Measurements from ENCODE around the gene FOXN1.
"Not testable (repeated sequence)": the region's sequence is repeated elsewhere in the genome, so short reads cannot be mapped to it uniquely, and the experiment has no call there.

Gene FOXN1

GRCh38 chr17:28501421-28502284 is 4.5 kb upstream of the FOXN1 start:
- DNase-seq, result no peak

DNA sequence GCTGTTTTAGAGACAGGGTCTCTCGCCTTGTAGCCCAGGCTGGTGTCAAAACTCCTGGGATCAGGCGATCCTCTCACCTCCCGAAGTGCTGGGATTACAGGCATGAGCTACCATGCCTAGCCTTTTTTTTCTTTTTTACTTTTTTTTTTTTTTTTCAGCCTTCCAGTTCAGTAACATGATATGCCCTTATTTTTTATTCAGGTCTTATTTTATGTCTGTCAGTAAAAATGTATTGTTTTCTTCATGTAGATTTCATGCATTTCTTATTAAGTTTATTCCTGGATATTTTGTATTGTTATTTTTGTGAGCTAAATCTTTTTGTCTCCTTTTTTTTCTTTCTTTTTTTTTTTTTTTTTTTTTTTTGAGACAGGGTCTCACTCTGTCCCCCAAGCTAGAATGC is 2.7 kb upstream of the FOXN1 start:
- DNase-seq, result no peak

GRCh38 chr17:28506763-28507487 is 777 bp downstream of the FOXN1 start:
- DNase-seq, result no peak

DNA sequence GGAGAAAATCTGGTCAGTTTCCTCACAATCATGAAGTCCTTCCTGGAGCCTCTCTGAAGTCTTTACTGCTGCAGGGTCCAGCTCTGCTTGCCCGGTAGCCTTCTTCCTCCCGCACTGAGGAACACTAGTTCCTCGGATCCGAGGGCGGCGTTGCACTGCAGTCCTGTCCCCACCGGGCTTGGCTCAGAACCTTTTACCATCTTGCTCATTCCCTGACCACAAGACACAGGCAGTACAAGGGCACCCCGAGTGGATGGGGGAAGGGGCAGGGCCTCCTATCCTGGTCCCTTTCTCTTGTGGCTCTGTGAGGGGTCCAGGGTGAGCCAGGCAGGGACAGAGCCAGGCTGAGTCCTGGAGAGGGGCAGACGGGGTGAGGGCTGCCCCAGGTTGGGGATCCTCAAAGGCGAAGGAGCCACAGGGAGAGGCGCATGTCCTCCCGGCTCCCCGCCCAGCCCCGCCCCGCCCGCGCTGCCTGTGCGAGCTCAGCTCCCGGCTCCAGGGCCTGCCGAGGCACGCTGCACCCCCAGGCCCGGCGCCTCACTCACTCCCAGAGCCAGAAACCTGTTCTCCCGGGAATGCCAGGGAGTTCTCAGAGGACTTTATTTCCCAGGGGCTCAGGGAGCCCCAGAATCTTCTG is 1.5 kb downstream of the FOXN1 start:
- no peak for DNase-seq

DNA sequence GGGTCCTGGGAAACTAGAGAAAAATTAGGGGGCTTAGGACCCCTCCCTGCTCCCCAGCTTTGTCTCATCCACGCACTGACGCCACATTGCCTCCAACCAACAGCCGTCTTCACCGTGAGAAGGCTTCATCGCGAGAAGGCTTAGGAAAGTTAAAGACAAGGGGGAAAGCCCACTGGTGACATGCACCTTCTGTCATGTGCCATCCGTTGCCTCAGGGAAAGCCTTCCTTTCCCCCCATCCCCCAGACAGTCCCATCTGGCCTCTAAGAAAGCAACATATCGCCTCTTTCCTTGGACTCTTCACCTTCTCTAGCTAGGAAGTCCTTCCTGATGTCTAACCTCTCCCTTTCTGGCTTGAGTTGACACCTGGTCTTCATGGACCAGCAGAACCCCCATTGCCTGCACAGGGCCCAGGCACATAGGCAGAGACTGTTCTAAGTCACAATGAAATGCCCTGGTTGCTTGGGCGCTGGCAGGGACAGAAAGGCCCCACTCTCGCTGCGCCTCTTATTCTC is 2.1 kb downstream of the FOXN1 start:
- DNase-seq, result no peak

DNA sequence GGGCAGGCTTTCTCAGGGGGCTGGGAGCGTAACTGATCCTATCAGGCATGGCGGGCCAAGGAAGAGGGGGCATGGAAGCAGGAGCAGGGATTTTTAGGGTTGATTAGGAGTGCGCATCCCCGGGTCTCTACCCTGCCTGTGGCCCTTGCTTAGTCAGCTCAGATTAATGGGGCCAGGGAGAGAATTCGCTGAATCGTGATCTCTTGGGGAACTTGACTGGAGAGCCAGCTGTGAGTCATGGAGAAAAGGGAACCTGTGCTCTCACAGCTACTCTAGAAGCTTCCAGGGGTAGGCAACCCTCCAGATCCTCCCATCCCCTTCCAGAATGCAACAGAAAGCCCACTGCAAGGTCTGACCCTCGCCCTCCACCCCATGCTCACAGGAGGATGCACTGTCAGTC is 3.6 kb downstream of the FOXN1 start:
- no peak for DNase-seq

- no peak for DNase-seq
Observed at GRCh38 chr17:28511858-28512461, 5.8 kb downstream of the FOXN1 start.

GRCh38 chr17:28513476-28513875 is 7.3 kb downstream of the FOXN1 start:
- DNase-seq, result no peak

GRCh38 chr17:28514561-28515002 is 8.4 kb downstream of the FOXN1 start:
- no peak for DNase-seq

DNA sequence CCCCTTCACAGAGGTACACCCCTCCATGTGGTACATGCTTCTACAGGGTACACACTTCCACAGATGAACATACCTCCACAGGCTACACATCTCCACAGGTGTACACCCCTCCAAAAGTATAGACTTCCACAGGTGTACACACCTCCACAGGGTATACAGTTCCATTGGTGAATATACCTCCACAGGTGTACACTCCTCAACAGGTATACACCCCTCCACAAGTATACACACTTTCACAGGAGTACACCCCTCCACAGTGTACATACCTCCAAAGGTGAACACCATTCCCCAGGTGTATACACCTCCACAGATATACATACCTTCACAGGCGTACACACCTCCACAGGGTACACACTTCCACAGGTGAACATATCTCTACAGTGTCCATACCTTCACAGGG is 9.4 kb downstream of the FOXN1 start:
- DNase-seq, result no peak

GRCh38 chr17:28518132-28518531 is 12.0 kb downstream of the FOXN1 start:
- no peak for DNase-seq

- DNase-seq, result no peak
Observed at GRCh38 chr17:28518578-28518977, 12.4 kb downstream of the FOXN1 start.

DNA sequence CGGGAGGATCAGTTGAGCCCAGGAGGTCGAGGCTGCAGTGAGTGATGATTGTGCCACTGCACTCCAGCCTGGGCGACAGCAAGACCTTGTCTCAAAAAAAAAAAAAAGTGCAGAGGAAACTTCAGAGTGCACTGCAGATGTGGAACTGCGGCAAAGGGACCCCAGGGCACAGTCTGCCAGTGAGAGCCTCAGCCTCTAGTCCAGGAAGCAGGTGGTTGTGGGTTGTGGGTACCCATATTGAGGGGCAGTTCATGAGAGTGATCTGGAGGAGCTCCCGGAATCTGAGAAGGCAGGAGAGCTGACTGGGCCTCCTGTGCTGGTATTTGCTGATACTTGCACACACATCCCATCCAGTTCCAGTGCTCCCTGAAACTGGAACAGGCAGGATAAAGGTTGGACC is 13.1 kb downstream of the FOXN1 start:
- DNase-seq, result no peak

- no peak for DNase-seq
Observed at GRCh38 chr17:28520687-28521086, 14.5 kb downstream of the FOXN1 start.

DNA sequence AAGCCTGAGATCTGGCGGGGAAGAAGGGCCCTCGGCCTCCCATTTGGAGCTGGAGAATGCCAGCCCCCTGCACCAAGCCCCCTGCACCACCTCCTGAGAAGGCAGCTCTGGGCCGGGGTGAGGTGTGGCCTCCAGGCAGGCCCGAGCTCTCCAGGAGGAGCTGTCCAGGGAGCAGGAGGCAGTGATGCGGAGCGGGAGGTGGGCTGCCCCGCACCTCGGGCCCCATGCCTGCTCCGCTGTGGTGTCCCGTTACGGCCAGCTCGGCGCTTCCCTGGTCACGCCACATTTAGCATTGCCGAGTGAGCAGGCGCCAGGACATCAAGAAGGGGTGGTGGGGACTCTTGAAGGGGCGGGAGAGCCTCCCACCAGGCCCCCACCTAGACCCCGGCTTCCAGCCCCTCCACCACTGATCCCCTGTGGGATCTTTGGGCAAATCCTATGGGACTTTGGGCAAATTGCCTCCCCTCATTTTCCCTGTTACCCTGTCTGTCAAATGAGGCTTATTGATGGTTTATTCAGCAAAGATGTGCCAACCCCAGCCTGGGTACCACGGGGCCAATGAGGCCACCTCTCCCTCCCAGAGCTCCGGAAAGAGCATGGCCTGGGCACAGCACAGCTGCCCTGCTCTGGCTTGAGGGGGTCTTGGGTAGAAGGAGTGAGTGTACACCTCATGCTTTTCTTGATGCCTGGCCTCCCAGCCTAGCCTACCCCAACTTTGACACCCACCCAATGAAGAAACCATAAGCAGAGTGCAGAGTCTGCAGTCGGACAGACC is 15.3 kb downstream of the FOXN1 start:
- no peak for DNase-seq

DNA sequence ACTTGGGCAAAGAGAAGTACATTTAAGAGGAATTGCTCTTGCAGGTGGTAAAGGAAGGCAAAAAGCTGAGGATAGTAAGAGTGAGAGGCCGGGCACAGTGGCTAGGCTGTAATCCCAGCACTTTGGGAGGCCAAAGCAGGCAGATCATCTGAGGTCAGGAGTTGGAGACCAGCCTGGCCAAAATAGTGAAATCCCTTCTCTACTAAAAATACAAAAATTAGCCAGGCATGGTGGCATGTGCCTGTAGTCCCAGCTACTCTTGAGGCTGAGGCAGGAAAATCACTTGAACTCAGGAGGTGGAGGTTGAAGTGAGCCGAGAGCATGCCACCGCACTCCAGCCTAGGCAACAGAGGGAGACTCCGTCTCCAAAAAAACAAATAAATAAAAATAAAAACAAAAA is 16.1 kb downstream of the FOXN1 start:
- not testable (repeated sequence) for DNase-seq

DNA sequence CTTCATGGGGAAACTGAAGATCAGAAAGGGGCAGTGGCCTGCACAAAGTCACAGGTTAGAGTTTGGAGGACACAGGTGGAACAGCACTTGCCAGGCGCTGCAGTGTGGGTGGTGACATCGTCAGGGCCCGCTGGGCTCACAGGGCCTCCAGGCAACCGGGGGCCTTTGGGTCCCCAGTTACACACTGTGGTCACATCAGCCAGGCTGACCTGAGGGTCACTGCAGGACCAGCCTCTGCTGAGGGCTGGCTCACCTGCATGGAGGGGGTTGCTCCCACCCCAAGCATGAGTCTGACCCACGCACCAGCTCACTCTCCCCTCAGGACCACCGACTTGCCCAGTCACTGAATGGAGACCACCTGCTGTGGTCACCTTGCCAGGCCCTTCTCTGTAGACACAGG is 17.0 kb downstream of the FOXN1 start:
- DNase-seq, result no peak

DNA sequence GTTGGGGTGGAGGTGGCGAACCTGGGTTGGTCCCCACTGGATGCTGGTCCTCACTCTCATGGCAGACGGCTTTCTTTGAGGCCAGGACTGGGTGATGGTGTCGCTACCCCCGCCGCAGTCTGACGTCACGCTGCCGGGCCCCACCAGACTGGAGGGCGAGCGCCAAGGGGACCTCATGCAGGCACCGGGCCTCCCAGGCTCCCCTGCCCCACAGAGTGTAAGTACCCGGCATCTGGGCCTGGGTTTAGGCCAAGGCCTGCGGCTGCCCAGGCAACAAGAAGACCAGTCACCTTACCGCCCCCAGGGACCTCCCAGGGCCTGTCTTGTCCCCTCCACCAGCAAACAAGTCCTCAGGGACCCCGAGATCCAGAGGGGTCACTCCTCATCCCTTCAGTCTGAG is 17.7 kb downstream of the FOXN1 start:
- DNase-seq, result no peak

- DNase-seq, result peak; percentile 73
Observed at GRCh38 chr17:28524476-28525424, 18.6 kb downstream of the FOXN1 start.

DNA sequence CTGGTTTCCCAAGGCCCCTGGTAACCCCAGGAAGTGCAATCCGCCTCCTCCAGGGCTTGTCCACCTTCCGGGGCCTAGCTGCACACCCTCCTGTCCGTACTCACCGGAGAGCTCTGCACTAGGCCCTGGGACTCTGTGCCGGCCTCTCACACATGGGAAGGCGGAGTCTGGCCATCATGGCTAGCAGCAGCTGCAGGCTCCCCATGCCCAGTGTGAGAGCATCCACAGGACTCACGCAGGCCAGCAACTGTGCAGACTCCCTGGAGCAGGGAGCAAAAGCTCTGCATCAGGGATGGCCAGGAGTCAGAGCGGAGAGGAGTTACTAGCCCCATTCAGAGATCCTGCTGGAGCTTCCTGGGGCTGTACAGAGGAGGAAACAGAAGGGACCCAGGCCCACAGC is 20.2 kb downstream of the FOXN1 start:
- DNase-seq, result no peak

GRCh38 chr17:28527181-28527681 is 21.1 kb downstream of the FOXN1 start:
- DNase-seq, result no peak

Data from EL (cell line).